Measurements from ENCODE around the gene SCGB1A1.

The SCGB1A1 gene

GRCh38 chr11:62399172-62399877 is 19.5 kb upstream of the SCGB1A1 start:
- no peak overlapping the region for H3K27ac ChIP-seq

DNA sequence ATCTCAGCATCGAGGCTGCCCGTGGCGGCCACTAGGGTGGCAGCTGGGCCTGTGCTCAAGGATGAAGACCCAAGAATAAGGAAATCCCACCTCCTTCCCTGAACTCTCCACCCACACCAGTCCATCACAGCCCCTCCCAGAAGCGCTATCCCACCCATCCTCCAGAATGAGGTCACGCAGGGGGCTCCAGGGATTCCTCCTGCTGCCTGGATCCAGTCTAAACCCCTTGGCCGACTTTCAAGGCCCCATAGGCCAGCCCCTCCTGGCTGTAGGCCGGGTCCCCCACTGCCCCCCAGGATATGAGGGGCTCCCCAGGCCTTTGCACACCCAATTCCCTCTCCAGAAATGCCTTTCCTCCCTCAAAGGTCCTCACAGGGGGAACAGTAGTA is 19.0 kb upstream of the SCGB1A1 start:
- TF ChIP-seq, protein P1, sequence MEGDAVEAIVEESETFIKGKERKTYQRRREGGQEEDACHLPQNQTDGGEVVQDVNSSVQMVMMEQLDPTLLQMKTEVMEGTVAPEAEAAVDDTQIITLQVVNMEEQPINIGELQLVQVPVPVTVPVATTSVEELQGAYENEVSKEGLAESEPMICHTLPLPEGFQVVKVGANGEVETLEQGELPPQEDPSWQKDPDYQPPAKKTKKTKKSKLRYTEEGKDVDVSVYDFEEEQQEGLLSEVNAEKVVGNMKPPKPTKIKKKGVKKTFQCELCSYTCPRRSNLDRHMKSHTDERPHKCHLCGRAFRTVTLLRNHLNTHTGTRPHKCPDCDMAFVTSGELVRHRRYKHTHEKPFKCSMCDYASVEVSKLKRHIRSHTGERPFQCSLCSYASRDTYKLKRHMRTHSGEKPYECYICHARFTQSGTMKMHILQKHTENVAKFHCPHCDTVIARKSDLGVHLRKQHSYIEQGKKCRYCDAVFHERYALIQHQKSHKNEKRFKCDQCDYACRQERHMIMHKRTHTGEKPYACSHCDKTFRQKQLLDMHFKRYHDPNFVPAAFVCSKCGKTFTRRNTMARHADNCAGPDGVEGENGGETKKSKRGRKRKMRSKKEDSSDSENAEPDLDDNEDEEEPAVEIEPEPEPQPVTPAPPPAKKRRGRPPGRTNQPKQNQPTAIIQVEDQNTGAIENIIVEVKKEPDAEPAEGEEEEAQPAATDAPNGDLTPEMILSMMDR (conservative IDR thresholded peaks at IDR 0.05) = no peak
- no peak overlapping the region for H3K27ac ChIP-seq

More at GRCh38 chr11:62399172-62399877, 19.5 kb upstream of the SCGB1A1 start:
- TF ChIP-seq, protein P1 (conservative IDR thresholded peaks at IDR 0.05) = no peak

DNA sequence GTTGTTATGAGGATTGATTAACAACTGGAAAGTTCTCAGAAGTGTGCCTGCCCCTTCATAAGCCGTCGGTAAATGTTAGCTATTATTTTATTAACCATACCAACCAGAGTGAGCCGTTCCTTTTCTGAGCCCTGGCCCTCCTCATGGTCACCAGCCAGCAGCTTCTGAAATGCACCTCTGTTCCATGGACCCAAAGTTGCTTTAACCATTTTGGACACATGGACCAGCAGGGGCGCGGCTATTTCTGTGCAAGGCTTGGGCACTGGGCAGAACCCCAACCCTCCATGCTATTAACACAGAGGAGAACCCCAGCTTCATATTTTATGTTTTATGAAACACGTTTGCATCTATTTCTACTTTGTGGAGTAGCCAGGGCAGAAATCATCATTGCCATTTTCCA is 18.6 kb upstream of the SCGB1A1 start:
- no peak overlapping the region for H3K27ac ChIP-seq
- TF ChIP-seq, protein P1 (conservative IDR thresholded peaks at IDR 0.05) = no peak

DNA sequence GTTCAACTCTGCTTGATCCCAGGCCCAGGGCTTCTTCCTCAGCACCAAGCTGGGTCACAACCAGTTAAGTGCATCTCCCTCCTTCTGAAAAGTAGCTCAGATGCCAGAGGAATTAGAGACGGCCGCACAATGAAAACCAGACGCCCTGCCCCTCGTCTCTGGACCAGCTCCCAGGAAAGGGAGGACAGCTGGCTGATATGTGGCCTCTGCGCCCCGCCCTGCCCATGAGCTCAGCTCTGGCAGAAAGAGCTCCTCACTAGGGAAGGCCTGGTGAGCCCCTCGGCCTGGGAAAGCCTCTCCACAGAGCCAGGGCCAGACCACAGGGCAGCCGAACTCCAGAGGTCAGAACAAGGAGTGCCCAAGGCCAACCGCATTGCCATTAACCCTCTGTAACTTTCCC is 18.1 kb upstream of the SCGB1A1 start:
- no peak overlapping the region for H3K27ac ChIP-seq
- TF ChIP-seq, protein P1 (conservative IDR thresholded peaks at IDR 0.05) = no peak

GRCh38 chr11:62401356-62401755 is 17.5 kb upstream of the SCGB1A1 start:
- TF ChIP-seq, protein P1 (conservative IDR thresholded peaks at IDR 0.05) = no peak
- no peak overlapping the region for H3K27ac ChIP-seq

DNA sequence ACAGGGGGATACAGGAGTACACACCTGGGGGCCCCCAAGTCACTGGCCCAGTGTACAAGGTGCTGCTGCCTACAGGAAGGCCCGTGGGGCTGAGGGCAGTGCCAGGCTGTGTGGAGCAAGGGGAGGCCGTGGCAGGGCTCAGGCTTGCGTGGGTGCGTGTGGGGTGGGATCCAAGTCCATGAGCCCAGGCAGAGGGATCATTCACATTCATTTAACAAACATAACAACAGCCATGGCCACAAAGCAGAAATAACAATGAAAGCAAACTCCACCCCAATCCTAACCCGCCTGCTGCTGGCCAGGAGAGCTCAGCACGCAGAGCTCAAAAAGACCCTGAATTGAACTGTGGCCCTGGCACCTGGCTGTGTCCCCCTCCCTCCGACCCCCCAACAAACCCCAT is 17.0 kb upstream of the SCGB1A1 start:
- no peak overlapping the region for H3K27ac ChIP-seq
- TF ChIP-seq, protein P1 (conservative IDR thresholded peaks at IDR 0.05) = no peak

DNA sequence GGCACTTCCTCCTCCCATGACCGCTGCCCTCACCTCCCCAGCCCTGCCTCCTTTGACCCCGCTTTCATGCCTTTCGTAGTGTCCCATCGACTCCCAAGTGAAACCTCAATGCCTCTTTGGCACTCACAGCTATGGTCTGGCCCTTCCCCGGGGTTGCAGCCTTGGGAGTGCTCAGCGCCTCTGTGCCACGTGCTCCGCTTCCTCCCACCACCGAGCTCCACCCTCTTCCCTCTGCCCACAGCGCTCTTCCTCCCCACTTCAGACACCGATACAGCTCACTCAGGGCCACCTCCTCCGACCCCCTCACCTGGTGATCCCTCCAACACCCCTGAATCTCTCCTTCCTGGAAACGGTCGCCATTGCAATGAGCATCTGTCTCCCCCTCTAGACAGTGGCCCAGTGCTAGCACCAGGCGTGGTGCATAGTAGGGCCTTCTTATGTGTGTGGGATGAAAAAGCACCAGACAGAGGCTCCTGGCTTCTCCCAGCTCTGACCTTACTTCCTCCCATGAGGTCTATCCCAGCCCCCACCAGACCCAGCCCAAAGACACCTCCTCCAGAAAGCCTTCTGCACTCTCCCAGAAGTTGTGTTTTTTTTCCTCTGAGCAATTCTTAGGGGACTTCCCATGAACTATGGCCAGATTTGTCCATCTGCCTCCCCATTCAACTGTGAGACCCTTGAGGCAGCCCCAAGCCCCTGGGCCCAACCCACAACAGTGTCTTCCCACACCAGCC is 16.4 kb upstream of the SCGB1A1 start:
- H3K27ac ChIP-seq = no peak overlapping the region
- TF ChIP-seq, protein P1 (conservative IDR thresholded peaks at IDR 0.05) = no peak

Measured in VCaP (cell line).